ENCODE data around the gene GRM5. TPM values are rescaled to one million over a fixed set of nuclear protein-coding genes. Genes with fewer than 3 reads are reported as not detected.
"Not testable (repeated sequence)": the region's sequence is repeated elsewhere in the genome, so short reads cannot be mapped to it uniquely, and the experiment has no call there.

GRM5 gene
- total RNA-seq, 1 experiment from 2014 or later = not detected

- H3K4me1 ChIP-seq (ENCODE audit: insufficient read depth, low read length); ATAC-seq; POLR2A ChIA-PET (ENCODE audit: unreplicated experiment); H3K27ac ChIP-seq (ENCODE audit: low read length); H3F3A ChIP-seq (ENCODE audit: low read length, unreplicated experiment); H3K9me3 ChIP-seq (ENCODE audit: low read length); H4K20me1 ChIP-seq (ENCODE audit: low read length); H3K4me2 ChIP-seq (ENCODE audit: low read length); H3K36me3 ChIP-seq (ENCODE audit: low read depth, low read length); BruUV-seq (replicated peaks); H3K4me3 ChIP-seq (ENCODE audit: low read length); DNase-seq; H3K79me2 ChIP-seq (ENCODE audit: low read length); H3K9me2 ChIP-seq (replicated peaks; ENCODE audit: low read length); H3K27me3 ChIP-seq (ENCODE audit: low read length); CTCF ChIA-PET; intact Hi-C loops (cut with micrococcal nuclease); H3K9ac ChIP-seq (ENCODE audit: low read length): not testable (repeated sequence)
- H2AFZ ChIP-seq (ENCODE audit: low read length) = 0 out of 2 replicates have a peak overlapping the region, but pooled peaks have one; percentile 30
Observed at GRCh38 chr11:88947843-88948572, 117.8 kb downstream of the GRM5 start.

GRCh38 chr11:88929665-88930064, 136.1 kb downstream of the GRM5 start:
- H3K79me2 ChIP-seq (ENCODE audit: low read length); H4K20me1 ChIP-seq (ENCODE audit: low read length); H3K9me2 ChIP-seq (replicated peaks; ENCODE audit: low read length); H3K36me3 ChIP-seq (ENCODE audit: low read depth, low read length); H3K27me3 ChIP-seq (ENCODE audit: low read length); BruUV-seq (replicated peaks); CTCF ChIA-PET; POLR2A ChIA-PET (ENCODE audit: unreplicated experiment); H2AFZ ChIP-seq (ENCODE audit: low read length); H3F3A ChIP-seq (ENCODE audit: low read length, unreplicated experiment); H3K9me3 ChIP-seq (ENCODE audit: low read length): not testable (repeated sequence)
- intact Hi-C loops (cut with micrococcal nuclease) = loop anchor here (1.0 to 10.0 kb wide), 2 partner anchors 165 to 374 kb away; no protein-coding TSS in a partner anchor
- H3K27ac ChIP-seq (ENCODE audit: low read length) = peak overlapping the region; percentile 99
- H3K4me3 ChIP-seq (ENCODE audit: low read length) = peak overlapping the region; percentile 43; the same call in 1 of the 2 replicates
- DNase-seq = peak; percentile 98
- H3K9ac ChIP-seq (ENCODE audit: low read length) = peak overlapping the region; percentile 83
- peak overlapping the region; percentile 76 for H3K4me2 ChIP-seq (ENCODE audit: low read length)
- peak; percentile 53 for ATAC-seq
- H3K4me1 ChIP-seq (ENCODE audit: insufficient read depth, low read length) = peaks cover 38% of the 10 kb centered on the region

DNA sequence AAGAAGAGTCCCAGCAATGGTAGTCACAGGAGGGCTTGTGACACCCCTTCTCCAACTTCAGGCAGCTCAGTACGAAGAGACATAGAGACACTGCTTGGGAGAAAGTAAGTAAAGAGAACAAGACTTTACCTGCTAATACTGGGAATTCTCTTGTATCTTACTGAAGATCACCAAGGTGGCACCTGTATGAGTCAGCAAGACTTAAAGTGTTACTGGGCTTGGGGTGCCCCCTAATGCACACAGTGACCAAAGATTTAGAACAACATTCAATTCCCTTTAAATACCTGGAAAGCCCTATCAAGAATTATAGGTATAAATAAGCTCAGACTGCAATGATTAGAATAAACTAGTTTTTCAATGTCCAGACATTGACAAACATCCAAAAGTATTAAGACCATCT, 148.7 kb downstream of the GRM5 start:
- ATAC-seq; H3K9me2 ChIP-seq (replicated peaks; ENCODE audit: low read length); H4K20me1 ChIP-seq (ENCODE audit: low read length); H3F3A ChIP-seq (ENCODE audit: low read length, unreplicated experiment); DNase-seq; H3K79me2 ChIP-seq (ENCODE audit: low read length); H3K9me3 ChIP-seq (ENCODE audit: low read length); intact Hi-C loops (cut with micrococcal nuclease); H2AFZ ChIP-seq (ENCODE audit: low read length); H3K4me3 ChIP-seq (ENCODE audit: low read length); H3K36me3 ChIP-seq (ENCODE audit: low read depth, low read length); BruUV-seq (replicated peaks); POLR2A ChIA-PET (ENCODE audit: unreplicated experiment); H3K27ac ChIP-seq (ENCODE audit: low read length); H3K4me1 ChIP-seq (ENCODE audit: insufficient read depth, low read length); H3K9ac ChIP-seq (ENCODE audit: low read length); H3K4me2 ChIP-seq (ENCODE audit: low read length); CTCF ChIA-PET; H3K27me3 ChIP-seq (ENCODE audit: low read length): not testable (repeated sequence)

DNA sequence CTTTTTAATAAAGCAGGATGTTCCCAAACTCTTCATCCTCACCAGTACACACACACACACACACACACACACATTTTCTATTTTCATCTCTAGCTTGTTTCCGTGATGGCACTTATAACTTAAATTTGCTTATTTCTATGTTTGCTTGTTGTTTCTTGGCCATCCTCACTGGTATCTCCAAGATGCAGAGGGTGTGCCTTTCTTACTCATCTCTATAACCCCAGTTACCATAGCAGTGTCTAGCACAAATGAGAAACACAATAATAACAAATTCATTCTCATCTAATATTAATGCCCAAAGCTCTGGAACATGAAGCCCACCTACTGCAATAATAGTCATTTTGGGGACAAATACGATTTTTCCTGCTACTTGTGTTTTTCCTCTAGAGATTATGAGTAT, 156.3 kb downstream of the GRM5 start:
- Histone ChIP-seq H3K4me3 (ENCODE audit: low read length) (no peak overlapping the region), H3K79me2 (ENCODE audit: low read length) (no peaks in the 10 kb centered on the region), H3K4me1 (ENCODE audit: insufficient read depth, low read length) (no peaks in the 10 kb centered on the region), H3F3A (ENCODE audit: low read length, unreplicated experiment) (no peaks in the 10 kb centered on the region), H3K9me2 (replicated peaks; ENCODE audit: low read length) (no peaks in the 10 kb centered on the region), H2AFZ (ENCODE audit: low read length) (no peak overlapping the region), H3K27me3 (ENCODE audit: low read length) (no peaks in the 10 kb centered on the region), H3K9ac (ENCODE audit: low read length) (no peak overlapping the region), H3K27ac (ENCODE audit: low read length) (no peak overlapping the region), H3K36me3 (ENCODE audit: low read depth, low read length) (no peaks in the 10 kb centered on the region), H3K9me3 (ENCODE audit: low read length) (no peaks in the 10 kb centered on the region), H3K4me2 (ENCODE audit: low read length) (no peak overlapping the region), H4K20me1 (ENCODE audit: low read length) (no peaks in the 10 kb centered on the region)
- ChIA-PET POLR2A (ENCODE audit: unreplicated experiment) (no interaction called here), CTCF (no interaction called here)
- intact Hi-C loops (cut with micrococcal nuclease) = no loop called here
- TF ChIP-seq EZH2 (IDR thresholded peaks at IDR 0.05; ENCODE audit: low read length, unreplicated experiment) = no peak
- no peak for TF ChIP-seq EZH2phosphoT487 (IDR thresholded peaks at IDR 0.05; ENCODE audit: borderline replicate concordance, low read length)
- TF ChIP-seq, protein P1, sequence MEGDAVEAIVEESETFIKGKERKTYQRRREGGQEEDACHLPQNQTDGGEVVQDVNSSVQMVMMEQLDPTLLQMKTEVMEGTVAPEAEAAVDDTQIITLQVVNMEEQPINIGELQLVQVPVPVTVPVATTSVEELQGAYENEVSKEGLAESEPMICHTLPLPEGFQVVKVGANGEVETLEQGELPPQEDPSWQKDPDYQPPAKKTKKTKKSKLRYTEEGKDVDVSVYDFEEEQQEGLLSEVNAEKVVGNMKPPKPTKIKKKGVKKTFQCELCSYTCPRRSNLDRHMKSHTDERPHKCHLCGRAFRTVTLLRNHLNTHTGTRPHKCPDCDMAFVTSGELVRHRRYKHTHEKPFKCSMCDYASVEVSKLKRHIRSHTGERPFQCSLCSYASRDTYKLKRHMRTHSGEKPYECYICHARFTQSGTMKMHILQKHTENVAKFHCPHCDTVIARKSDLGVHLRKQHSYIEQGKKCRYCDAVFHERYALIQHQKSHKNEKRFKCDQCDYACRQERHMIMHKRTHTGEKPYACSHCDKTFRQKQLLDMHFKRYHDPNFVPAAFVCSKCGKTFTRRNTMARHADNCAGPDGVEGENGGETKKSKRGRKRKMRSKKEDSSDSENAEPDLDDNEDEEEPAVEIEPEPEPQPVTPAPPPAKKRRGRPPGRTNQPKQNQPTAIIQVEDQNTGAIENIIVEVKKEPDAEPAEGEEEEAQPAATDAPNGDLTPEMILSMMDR (conservative IDR thresholded peaks at IDR 0.05; ENCODE audit: low read depth, low read length) = no peak
- ATAC-seq (no peak), DNase-seq (no peak)
- no TSS peak for BruUV-seq (replicated peaks)

GRCh38 chr11:88901436-88901835, 164.3 kb downstream of the GRM5 start:
- H3K36me3 ChIP-seq (ENCODE audit: low read depth, low read length); CTCF ChIA-PET; H3K9ac ChIP-seq (ENCODE audit: low read length); H3K4me3 ChIP-seq (ENCODE audit: low read length); H3K4me2 ChIP-seq (ENCODE audit: low read length); H3K27ac ChIP-seq (ENCODE audit: low read length); H2AFZ ChIP-seq (ENCODE audit: low read length); H4K20me1 ChIP-seq (ENCODE audit: low read length); BruUV-seq (replicated peaks); H3F3A ChIP-seq (ENCODE audit: low read length, unreplicated experiment); DNase-seq; H3K27me3 ChIP-seq (ENCODE audit: low read length); ATAC-seq; H3K4me1 ChIP-seq (ENCODE audit: insufficient read depth, low read length); H3K9me3 ChIP-seq (ENCODE audit: low read length); intact Hi-C loops (cut with micrococcal nuclease); H3K79me2 ChIP-seq (ENCODE audit: low read length); POLR2A ChIA-PET (ENCODE audit: unreplicated experiment); H3K9me2 ChIP-seq (replicated peaks; ENCODE audit: low read length): not testable (repeated sequence)

DNA sequence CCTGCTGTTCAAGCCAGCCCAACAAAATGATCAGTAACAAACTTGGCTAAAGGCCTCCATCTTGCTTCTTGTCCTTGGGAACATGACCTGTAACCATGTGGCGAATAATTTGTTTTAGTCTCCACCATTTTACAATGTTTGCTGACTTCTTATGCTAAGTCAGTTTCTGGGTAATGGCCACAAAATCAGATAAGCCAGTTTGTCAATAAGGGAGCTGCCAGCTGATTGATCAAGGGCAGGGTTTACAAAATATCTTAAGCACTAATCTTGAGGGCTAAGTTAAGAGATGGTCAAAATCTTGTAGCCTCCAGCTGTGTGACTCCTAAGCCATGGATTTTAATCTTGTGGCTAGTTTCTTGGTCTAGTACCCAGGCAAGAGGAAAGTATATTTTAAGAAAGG, 176.9 kb downstream of the GRM5 start:
- H3F3A ChIP-seq (ENCODE audit: low read length, unreplicated experiment); H3K4me3 ChIP-seq (ENCODE audit: low read length); H3K79me2 ChIP-seq (ENCODE audit: low read length); H3K4me1 ChIP-seq (ENCODE audit: insufficient read depth, low read length); H3K36me3 ChIP-seq (ENCODE audit: low read depth, low read length); ATAC-seq; H3K9me2 ChIP-seq (replicated peaks; ENCODE audit: low read length); H3K4me2 ChIP-seq (ENCODE audit: low read length); BruUV-seq (replicated peaks); H3K9ac ChIP-seq (ENCODE audit: low read length); CTCF ChIA-PET; H3K27ac ChIP-seq (ENCODE audit: low read length); H3K27me3 ChIP-seq (ENCODE audit: low read length); POLR2A ChIA-PET (ENCODE audit: unreplicated experiment); H4K20me1 ChIP-seq (ENCODE audit: low read length); H3K9me3 ChIP-seq (ENCODE audit: low read length); H2AFZ ChIP-seq (ENCODE audit: low read length): not testable (repeated sequence)
- DNase-seq = peak; percentile 18
- intact Hi-C loops (cut with micrococcal nuclease) = loop anchor here (5.0 to 10.0 kb wide), 2 partner anchors 787 to 1534 kb away; no protein-coding TSS in a partner anchor

All from PC-3 (cell line).